Osteoblast (primary cell): ENCODE measurements around the gene SEZ6L. TPM values are rescaled to one million over a fixed set of nuclear protein-coding genes. Genes with fewer than 3 reads are reported as not detected.

ENCODE experiments used
- DNase-seq: peaks from one replicate; pipeline ENCODE4 v3.0.0; 2011; ENCODE audit warnings: low spot score, mixed read lengths; ENCODE audit not compliant: insufficient read length; ENCODE audit errors: missing footprints
- H2AFZ ChIP-seq: 2 replicates; pipeline ENCODE4 v1.6.0; 2011; ENCODE audit warnings: mild to moderate bottlenecking, low read length
- H3K27ac ChIP-seq: 2 replicates; pipeline ENCODE4 v1.5.1; 2011; ENCODE audit warnings: mild to moderate bottlenecking, low read depth, low read length, moderate library complexity
- H3K27me3 ChIP-seq: 2 replicates; pipeline ENCODE4 v1.6.0; 2012; ENCODE audit warnings: mild to moderate bottlenecking, control low read depth, inconsistent platforms, low read length, moderate library complexity; ENCODE audit not compliant: insufficient read depth
- H3K36me3 ChIP-seq: 2 replicates; pipeline ENCODE4 v1.5.1; 2011; ENCODE audit warnings: mild to moderate bottlenecking, low read length, control low read depth, moderate library complexity; ENCODE audit not compliant: insufficient read depth
- H3K4me1 ChIP-seq: 2 replicates; pipeline ENCODE4 v1.5.1; 2011; ENCODE audit warnings: mild to moderate bottlenecking, low read length, control low read depth, moderate library complexity; ENCODE audit not compliant: insufficient read depth
- H3K4me2 ChIP-seq: 2 replicates; pipeline ENCODE4 v1.6.0; 2011; ENCODE audit warnings: mild to moderate bottlenecking, low read length; ENCODE audit not compliant: insufficient read depth
- H3K4me3 ChIP-seq: fragments of 200-600 bp; sonication (generic); 3 replicates; pipeline ENCODE4 v1.5.1; 2012; ENCODE audit warnings: mild to moderate bottlenecking, low read length, inconsistent platforms; ENCODE audit not compliant: insufficient read depth
- H3K79me2 ChIP-seq: 2 replicates; pipeline ENCODE4 v1.6.0; 2012; ENCODE audit warnings: mild to moderate bottlenecking, low read length, control low read depth, inconsistent platforms; ENCODE audit not compliant: insufficient read depth
- H3K9me3 ChIP-seq: 2 replicates; pipeline ENCODE4 v1.5.1; 2011; ENCODE audit warnings: low read depth, low read length, control low read depth
- H4K20me1 ChIP-seq: 2 replicates; pipeline ENCODE4 v1.6.0; 2012; ENCODE audit warnings: mild to moderate bottlenecking, low read length, control low read depth; ENCODE audit not compliant: insufficient read depth
- total RNA-seq: library from RNA; depleted of rRNA; stranded (reverse); fragments of >200 nt; gene quantifications from 2 replicates; pipeline ENCODE4 v1.2.3, GENCODE V29; 2012
- TF ChIP-seq, protein P1 (sequence below): IDR thresholded peaks from 2 replicates; pipeline ENCODE4 v1.5.1; 2011; ENCODE audit warnings: mild to moderate bottlenecking, low read depth, low read length, moderate library complexity; ENCODE audit errors: extremely low read depth

SEZ6L gene
- total RNA-seq, 1 donor, result not detected

- no peaks in the 10 kb centered on the region for H3K36me3 ChIP-seq
- peak; percentile 78 for DNase-seq
- H3K4me1 ChIP-seq, result peaks cover 23% of the 10 kb centered on the region
- no peaks in the 10 kb centered on the region for H3K9me3 ChIP-seq
- H4K20me1 ChIP-seq, result no peaks in the 10 kb centered on the region
- no peak overlapping the region for H3K27ac ChIP-seq
- no peaks in the 10 kb centered on the region for H3K79me2 ChIP-seq
- H3K4me2 ChIP-seq, result no peak overlapping the region
- H3K27me3 ChIP-seq, result no peaks in the 10 kb centered on the region
- H2AFZ ChIP-seq, result no peak overlapping the region
- no peak overlapping the region for H3K4me3 ChIP-seq
- TF ChIP-seq, protein P1, sequence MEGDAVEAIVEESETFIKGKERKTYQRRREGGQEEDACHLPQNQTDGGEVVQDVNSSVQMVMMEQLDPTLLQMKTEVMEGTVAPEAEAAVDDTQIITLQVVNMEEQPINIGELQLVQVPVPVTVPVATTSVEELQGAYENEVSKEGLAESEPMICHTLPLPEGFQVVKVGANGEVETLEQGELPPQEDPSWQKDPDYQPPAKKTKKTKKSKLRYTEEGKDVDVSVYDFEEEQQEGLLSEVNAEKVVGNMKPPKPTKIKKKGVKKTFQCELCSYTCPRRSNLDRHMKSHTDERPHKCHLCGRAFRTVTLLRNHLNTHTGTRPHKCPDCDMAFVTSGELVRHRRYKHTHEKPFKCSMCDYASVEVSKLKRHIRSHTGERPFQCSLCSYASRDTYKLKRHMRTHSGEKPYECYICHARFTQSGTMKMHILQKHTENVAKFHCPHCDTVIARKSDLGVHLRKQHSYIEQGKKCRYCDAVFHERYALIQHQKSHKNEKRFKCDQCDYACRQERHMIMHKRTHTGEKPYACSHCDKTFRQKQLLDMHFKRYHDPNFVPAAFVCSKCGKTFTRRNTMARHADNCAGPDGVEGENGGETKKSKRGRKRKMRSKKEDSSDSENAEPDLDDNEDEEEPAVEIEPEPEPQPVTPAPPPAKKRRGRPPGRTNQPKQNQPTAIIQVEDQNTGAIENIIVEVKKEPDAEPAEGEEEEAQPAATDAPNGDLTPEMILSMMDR, result no peak
Observed at GRCh38 chr22:26324150-26324549, 154.9 kb downstream of the SEZ6L start.

DNA sequence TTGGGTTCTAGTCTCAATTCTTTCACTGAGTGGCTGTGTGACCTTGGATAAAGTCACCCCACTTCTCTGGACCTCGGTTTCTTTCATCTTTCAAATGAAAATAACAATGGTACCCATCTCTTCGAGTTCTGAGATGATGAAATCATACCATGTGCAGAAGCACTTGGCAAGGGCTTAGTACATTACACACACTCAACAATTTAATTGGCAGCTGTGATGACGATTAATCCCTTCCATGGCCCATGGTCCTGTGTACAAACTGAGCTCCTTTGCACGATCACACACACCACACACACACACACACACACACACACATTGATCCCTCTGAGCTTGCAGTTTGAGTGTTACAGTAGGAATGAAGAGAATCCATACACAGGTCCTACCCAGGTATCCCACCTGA, 156.4 kb downstream of the SEZ6L start:
- H3K4me2 ChIP-seq, result no peak overlapping the region
- TF ChIP-seq, protein P1, result no peak
- H3K9me3 ChIP-seq, result no peaks in the 10 kb centered on the region
- no peak overlapping the region for H3K27ac ChIP-seq
- H3K27me3 ChIP-seq, result no peaks in the 10 kb centered on the region
- H3K36me3 ChIP-seq, result no peaks in the 10 kb centered on the region
- no peak for DNase-seq
- H3K4me1 ChIP-seq, result peaks cover 23% of the 10 kb centered on the region
- H4K20me1 ChIP-seq, result no peaks in the 10 kb centered on the region
- no peak overlapping the region for H2AFZ ChIP-seq
- no peak overlapping the region for H3K4me3 ChIP-seq
- no peaks in the 10 kb centered on the region for H3K79me2 ChIP-seq

GRCh38 chr22:26326803-26327202, 157.5 kb downstream of the SEZ6L start:
- Histone ChIP-seq H2AFZ (no peak overlapping the region), H3K27me3 (no peaks in the 10 kb centered on the region), H4K20me1 (no peaks in the 10 kb centered on the region), H3K79me2 (no peaks in the 10 kb centered on the region), H3K4me3 (no peak overlapping the region), H3K36me3 (no peaks in the 10 kb centered on the region), H3K27ac (no peak overlapping the region), H3K4me1 (peaks cover 15% of the 10 kb centered on the region), H3K4me2 (no peak overlapping the region), H3K9me3 (no peaks in the 10 kb centered on the region)
- TF ChIP-seq, protein P1, result no peak
- no peak for DNase-seq

- Histone ChIP-seq H3K4me2 (no peak overlapping the region), H3K4me3 (no peak overlapping the region), H3K27ac (no peak overlapping the region), H2AFZ (no peak overlapping the region), H3K4me1 (peaks cover 10% of the 10 kb centered on the region), H4K20me1 (no peaks in the 10 kb centered on the region), H3K9me3 (no peaks in the 10 kb centered on the region), H3K27me3 (no peaks in the 10 kb centered on the region), H3K36me3 (no peaks in the 10 kb centered on the region), H3K79me2 (no peaks in the 10 kb centered on the region)
- DNase-seq, result no peak
- TF ChIP-seq, protein P1, result no peak
Observed at GRCh38 chr22:26327306-26327705, 158.0 kb downstream of the SEZ6L start.
